OCI-LY7 (cell line): ENCODE data around the gene ATP2A3. TPM values are rescaled to one million over a fixed set of nuclear protein-coding genes. Genes with fewer than 3 reads are reported as not detected.

Experiments
- BruUV-seq: library from RNA; stranded (reverse); fragments of 400-500 nt; replicated peaks from 2 replicates; lab custom pipeline; 2021; lab: Mats Ljungman, UMichigan
- CTCF ChIA-PET: fragments of 300-600 bp; sonication (Branson Sonifier 250); formaldehyde crosslinking; loops from one replicate; lab custom pipeline; 2022; ENCODE audit warnings: antibody characterized with exemption; ENCODE audit not compliant: unreplicated experiment; lab: Charles Lee
- POLR2A ChIA-PET: fragments of 300-600 bp; sonication (Branson Sonifier 250); formaldehyde crosslinking; loops from one replicate; lab custom pipeline; 2022; ENCODE audit warnings: antibody characterized with exemption; lab: Charles Lee
- DNase-seq: peaks from one replicate; pipeline ENCODE4 v3.0.0-alpha.2; 2015; ENCODE audit warnings: low spot score
- H2AFZ ChIP-seq: fragments of 200-600 bp; sonication (generic), shearing (Covaris generic); 2 replicates; pipeline ENCODE4 v1.6.1; 2014; ENCODE audit warnings: mild to moderate bottlenecking, antibody characterized with exemption, low read length, moderate library complexity
- H3K27ac ChIP-seq: fragments of 200-600 bp; sonication (generic); 2 replicates; pipeline ENCODE4 v1.5.1; 2014; ENCODE audit warnings: mixed run types, low read depth, mild to moderate bottlenecking, moderate library complexity, low read length, inconsistent platforms; ENCODE audit not compliant: poor library complexity, severe bottlenecking
- H3K36me3 ChIP-seq: fragments of 200-600 bp; sonication (generic); 2 replicates; pipeline ENCODE4 v1.6.1; 2014; ENCODE audit warnings: mild to moderate bottlenecking, antibody characterized with exemption, low read length, moderate library complexity, mixed read lengths; ENCODE audit not compliant: insufficient read depth
- H3K4me1 ChIP-seq: fragments of 200-600 bp; sonication (generic); 2 replicates; pipeline ENCODE4 v1.5.1; 2014; ENCODE audit warnings: mild to moderate bottlenecking, low read length; ENCODE audit not compliant: insufficient read depth, poor library complexity, severe bottlenecking
- H3K4me2 ChIP-seq: fragments of 200-600 bp; sonication (generic); 2 replicates; pipeline ENCODE4 v1.6.1; 2014; ENCODE audit warnings: mild to moderate bottlenecking, low read length
- H3K4me3 ChIP-seq: fragments of 200-600 bp; sonication (generic); 2 replicates; pipeline ENCODE4 v1.5.1; 2014; ENCODE audit warnings: mild to moderate bottlenecking, low read depth, low read length; ENCODE audit not compliant: poor library complexity, severe bottlenecking
- H3K79me2 ChIP-seq: fragments of 200-600 bp; sonication (generic); 2 replicates; pipeline ENCODE4 v1.6.1; 2016; ENCODE audit warnings: low read depth, mild to moderate bottlenecking, low read length, moderate library complexity, mixed read lengths; ENCODE audit not compliant: insufficient read depth
- H3K9me2 ChIP-seq: fragments of 200-600 bp; sonication (generic); 2 replicates; pipeline ENCODE4 v1.6.1; 2016; ENCODE audit warnings: mild to moderate bottlenecking, low read length, mixed read lengths; ENCODE audit not compliant: insufficient read depth
- H3K9me3 ChIP-seq: fragments of 200-600 bp; sonication (generic); 2 replicates; pipeline ENCODE4 v1.6.1; 2014; ENCODE audit warnings: mild to moderate bottlenecking, mixed run types, low read length, mixed read lengths
- H4K20me1 ChIP-seq: fragments of 200-600 bp; sonication (generic); 2 replicates; pipeline ENCODE4 v1.6.1; 2014; ENCODE audit warnings: mild to moderate bottlenecking, antibody characterized with exemption, low read length, moderate library complexity, mixed read lengths; ENCODE audit not compliant: insufficient read depth
- EZH2phosphoT487 ChIP-seq: fragments of 200-600 bp; sonication (generic); IDR thresholded peaks from 2 replicates; pipeline ENCODE4 v1.6.1; 2018; ENCODE audit warnings: low read depth, borderline replicate concordance, mild to moderate bottlenecking, mixed run types, antibody characterized with exemption, low read length, moderate library complexity, mixed read lengths
- intact Hi-C: fragments of 100-400 bp; cut with micrococcal nuclease; formaldehyde crosslinking; loops from one replicate; pipeline ENCODE4 v1.10.0; 2022; ENCODE audit not compliant: unreplicated experiment
- total RNA-seq, 2 experiments: library from RNA; depleted of rRNA in 1 of 2; stranded (reverse); fragments of >200 nt in 1 of 2; shearing (Covaris generic) in 1 of 2; gene quantifications; 2 replicates each; pipeline ENCODE4 v1.2.3, GENCODE V29; 2014 to 2022
- TF ChIP-seq, protein P1 (sequence below): fragments of 200-600 bp; sonication (generic); conservative IDR thresholded peaks from 2 replicates; pipeline ENCODE4 v1.5.1; 2014; ENCODE audit warnings: mild to moderate bottlenecking, antibody characterized with exemption, low read length, moderate library complexity, mixed read lengths

Gene ATP2A3
- total RNA-seq, 2 experiments from 2014 or later = 108 to 353 TPM

DNA sequence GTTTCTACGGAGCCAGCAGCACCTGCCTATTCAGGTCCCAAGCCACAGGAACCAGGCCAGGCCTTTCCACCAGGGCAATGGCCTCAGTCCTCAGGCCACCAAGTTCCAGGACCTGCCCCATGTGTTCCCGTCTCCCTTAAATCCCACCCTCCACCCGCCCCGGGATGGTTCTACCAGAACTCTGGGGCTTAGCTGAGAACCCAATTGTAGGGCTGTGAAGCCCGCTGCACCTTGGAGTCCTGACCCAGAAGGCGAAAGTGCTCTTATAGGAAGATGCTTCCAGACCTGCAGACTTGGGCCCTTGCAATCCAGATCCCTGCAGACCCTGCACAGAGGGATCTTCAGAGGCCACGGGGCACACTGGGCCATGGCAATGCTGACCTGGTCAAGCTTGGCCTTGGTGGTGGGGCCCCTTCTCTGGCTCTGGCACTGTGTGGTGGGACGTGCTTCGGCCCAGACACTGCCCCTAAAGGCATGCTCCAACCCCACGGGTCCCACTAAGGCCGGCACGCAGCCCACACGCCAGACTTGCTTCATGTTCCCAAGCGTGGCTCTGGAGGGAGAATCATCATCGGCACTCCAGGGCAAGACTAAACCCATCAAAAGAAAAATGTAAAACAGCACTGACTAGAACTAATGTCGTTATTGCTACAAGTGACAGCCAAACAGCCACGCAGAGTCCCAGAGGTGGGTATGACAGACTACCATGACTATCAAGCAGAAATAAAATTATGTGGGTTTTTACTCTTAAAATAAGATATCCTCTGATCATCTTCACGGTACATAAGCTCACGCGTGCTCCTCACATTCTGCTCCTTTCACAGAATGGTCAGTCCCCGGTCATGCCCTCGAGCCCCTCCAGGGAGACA lies 41.3 kb upstream of the ATP2A3 start:
- CTCF ChIA-PET = interaction anchor here (1.0 kb wide), 1 partner anchor 64 kb away, joined by 3 read pairs; no protein-coding TSS in a partner anchor
- Histone ChIP-seq H2AFZ (no peak overlapping the region), H3K9me2 (no peaks in the 10 kb centered on the region), H3K4me1 (peaks cover 13% of the 10 kb centered on the region), H3K27ac (no peak overlapping the region), H3K36me3 (peaks cover 45% of the 10 kb centered on the region), H4K20me1 (no peaks in the 10 kb centered on the region), H3K79me2 (no peaks in the 10 kb centered on the region), H3K9me3 (no peaks in the 10 kb centered on the region), H3K4me3 (no peak overlapping the region), H3K4me2 (no peak overlapping the region)
- DNase-seq = no peak
- intact Hi-C loops = loop anchor here (1.0 kb wide), 1 partner anchor 91 kb away; no protein-coding TSS in a partner anchor
- TF ChIP-seq, protein P1, sequence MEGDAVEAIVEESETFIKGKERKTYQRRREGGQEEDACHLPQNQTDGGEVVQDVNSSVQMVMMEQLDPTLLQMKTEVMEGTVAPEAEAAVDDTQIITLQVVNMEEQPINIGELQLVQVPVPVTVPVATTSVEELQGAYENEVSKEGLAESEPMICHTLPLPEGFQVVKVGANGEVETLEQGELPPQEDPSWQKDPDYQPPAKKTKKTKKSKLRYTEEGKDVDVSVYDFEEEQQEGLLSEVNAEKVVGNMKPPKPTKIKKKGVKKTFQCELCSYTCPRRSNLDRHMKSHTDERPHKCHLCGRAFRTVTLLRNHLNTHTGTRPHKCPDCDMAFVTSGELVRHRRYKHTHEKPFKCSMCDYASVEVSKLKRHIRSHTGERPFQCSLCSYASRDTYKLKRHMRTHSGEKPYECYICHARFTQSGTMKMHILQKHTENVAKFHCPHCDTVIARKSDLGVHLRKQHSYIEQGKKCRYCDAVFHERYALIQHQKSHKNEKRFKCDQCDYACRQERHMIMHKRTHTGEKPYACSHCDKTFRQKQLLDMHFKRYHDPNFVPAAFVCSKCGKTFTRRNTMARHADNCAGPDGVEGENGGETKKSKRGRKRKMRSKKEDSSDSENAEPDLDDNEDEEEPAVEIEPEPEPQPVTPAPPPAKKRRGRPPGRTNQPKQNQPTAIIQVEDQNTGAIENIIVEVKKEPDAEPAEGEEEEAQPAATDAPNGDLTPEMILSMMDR = no peak
- BruUV-seq = no TSS peak
- POLR2A ChIA-PET = no interaction called here

- Histone ChIP-seq H3K27ac (no peak overlapping the region), H3K79me2 (no peaks in the 10 kb centered on the region), H3K9me3 (no peaks in the 10 kb centered on the region), H4K20me1 (no peaks in the 10 kb centered on the region), H3K4me2 (no peak overlapping the region), H2AFZ (no peak overlapping the region), H3K4me3 (no peak overlapping the region), H3K9me2 (no peaks in the 10 kb centered on the region), H3K4me1 (peaks cover 13% of the 10 kb centered on the region), H3K36me3 (peaks cover 42% of the 10 kb centered on the region)
- no TSS peak for BruUV-seq
- ChIA-PET CTCF (no interaction called here), POLR2A (no interaction called here)
- intact Hi-C loops = loop anchor here (1.0 kb wide), 4 partner anchors 37 to 141 kb away; no protein-coding TSS in a partner anchor
- DNase-seq = peak; percentile 72
- no peak for TF ChIP-seq EZH2phosphoT487
- TF ChIP-seq, protein P1 = peak; percentile 96
These were observed 40.5 kb upstream of the ATP2A3 start for GRCh38 chr17:4004517-4005295.
